ENCODE measurements around the gene PVR. TPM values are rescaled to one million over a fixed set of nuclear protein-coding genes. Genes with fewer than 3 reads are reported as not detected.

Gene PVR
- total and polyA plus RNA-seq, 9 of the 15 experiments (the other 6 are each of a cell fraction or from before 2014, with no cell fraction given), result 0.89 to 14.5 (median 9.8) TPM

GRCh38 chr19:44694184-44694579 is 50.5 kb downstream of the PVR start (continued):
- TF ChIP-seq NBN (IDR thresholded peaks at IDR 0.05; ENCODE audit: low read depth), result 0 out of 2 replicates have a peak, but pooled peaks have one; percentile 37
- peak; percentile 41; the same call in 1 of the 2 replicates for TF ChIP-seq ARID1B (IDR thresholded peaks at IDR 0.05)
- TF ChIP-seq VEZF1 (CRISPR knock-in tag; IDR thresholded peaks at IDR 0.05), result peak; percentile 14; the same call in 1 of the 2 replicates
- TF ChIP-seq CC2D1A (IDR thresholded peaks at IDR 0.05), result peak; percentile 50
- TF ChIP-seq REST (IDR thresholded peaks at IDR 0.05; ENCODE audit: borderline replicate concordance), result peak; percentile 23; the same call in 1 of the 2 replicates
- TF ChIP-seq REST (CRISPR knock-in tag; IDR thresholded peaks at IDR 0.05; ENCODE audit: low read depth), result no peak
- TF ChIP-seq TRIM24 (IDR thresholded peaks at IDR 0.05), result peak in 1 of 2 experiments; percentile 36; a peak in 1 of 4 replicates
- 0 out of 2 replicates have a peak, but pooled peaks have one; percentile 4 for TF ChIP-seq NR2C1 (IDR thresholded peaks at IDR 0.05)
- TF ChIP-seq NR2C1 (tag; IDR thresholded peaks at IDR 0.05), result no peak
- TF ChIP-seq MAZ (CRISPR knock-in tag; conservative IDR thresholded peaks at IDR 0.05 in 1 of 2, IDR thresholded peaks at IDR 0.05 in 1 of 2), result 0 out of 4 replicates have a peak, but pooled peaks of 1 of the 2 experiments have one; percentile 24
- TF ChIP-seq NCOA1 (IDR thresholded peaks at IDR 0.05; ENCODE audit: low read depth), result 0 out of 2 replicates have a peak, but pooled peaks have one; percentile 12
- peak; percentile 35; the same call in 1 of the 2 replicates for TF ChIP-seq SMARCA4 (IDR thresholded peaks at IDR 0.05)
- TF ChIP-seq PHF8 (IDR thresholded peaks at IDR 0.05; ENCODE audit: borderline replicate concordance, low read length), result no peak
- peak; percentile 37; the same call in 1 of the 2 replicates for TF ChIP-seq KLF16 (IDR thresholded peaks at IDR 0.05)
- TF ChIP-seq NRF1 (conservative IDR thresholded peaks at IDR 0.05 in 1 of 2, IDR thresholded peaks at IDR 0.05 in 1 of 2), result no peak
- TF ChIP-seq LARP7 (IDR thresholded peaks at IDR 0.05), result 0 out of 2 replicates have a peak, but pooled peaks have one; percentile 38
- 0 out of 2 replicates have a peak, but pooled peaks have one; percentile 10 for TF ChIP-seq HLTF (IDR thresholded peaks at IDR 0.05)
- peak; percentile 22 to 60; a peak in 3 of 4 replicates for TF ChIP-seq RAD21 (CRISPR knock-in tag; conservative IDR thresholded peaks at IDR 0.05 in 1 of 2, IDR thresholded peaks at IDR 0.05 in 1 of 2)
- TF ChIP-seq SMAD3 (CRISPR knock-in tag; conservative IDR thresholded peaks at IDR 0.05), result no peak
- 0 out of 2 replicates have a peak, but pooled peaks have one; percentile 23 for TF ChIP-seq SMC3 (conservative IDR thresholded peaks at IDR 0.05; ENCODE audit: insufficient read depth, low read depth, low read length)
